HG03442 (cell line): ENCODE measurements around the gene IQSEC1.

Experiments
- ATAC-seq: cut with Tn5 transposase; IDR thresholded peaks from one replicate; pipeline ENCODE4 v1.9.1; 2021; ENCODE audit warnings: mild to moderate bottlenecking, moderate library complexity; ENCODE audit not compliant: unreplicated experiment

IQSEC1 gene

DNA sequence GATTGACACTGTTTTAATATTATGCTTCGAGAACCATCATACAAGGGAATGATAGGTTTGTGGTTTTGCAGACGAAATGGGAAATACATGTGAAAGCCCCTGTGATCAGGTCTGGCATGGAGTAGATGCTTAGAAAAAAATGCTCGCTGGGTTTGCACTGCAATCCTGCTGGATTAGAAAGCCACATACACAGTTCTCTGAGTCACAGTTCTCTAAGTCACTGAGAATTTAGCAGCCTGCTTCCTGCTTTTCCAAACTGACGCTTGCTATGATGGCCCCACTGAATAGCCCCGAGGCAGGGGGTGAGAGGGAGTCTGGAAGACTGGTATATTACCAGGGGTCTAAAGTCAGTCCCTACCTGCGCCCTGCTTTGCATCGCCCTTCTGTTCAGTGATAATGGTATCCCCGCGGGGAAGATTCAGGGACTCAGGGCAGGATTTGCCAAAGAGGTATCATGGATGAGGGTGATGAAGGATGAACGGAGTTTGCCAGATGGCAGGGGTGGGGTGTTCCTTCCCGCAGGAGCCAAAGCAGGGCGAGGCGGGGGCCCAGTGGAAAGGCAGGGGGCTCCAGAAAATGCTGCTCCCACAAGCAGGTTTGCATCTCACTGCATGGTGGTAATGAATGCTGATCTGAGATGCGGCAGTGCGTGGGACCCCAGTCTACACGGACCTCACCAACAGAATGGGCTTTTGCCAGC is 82.3 kb downstream of the IQSEC1 start:
- ATAC-seq = no peak

DNA sequence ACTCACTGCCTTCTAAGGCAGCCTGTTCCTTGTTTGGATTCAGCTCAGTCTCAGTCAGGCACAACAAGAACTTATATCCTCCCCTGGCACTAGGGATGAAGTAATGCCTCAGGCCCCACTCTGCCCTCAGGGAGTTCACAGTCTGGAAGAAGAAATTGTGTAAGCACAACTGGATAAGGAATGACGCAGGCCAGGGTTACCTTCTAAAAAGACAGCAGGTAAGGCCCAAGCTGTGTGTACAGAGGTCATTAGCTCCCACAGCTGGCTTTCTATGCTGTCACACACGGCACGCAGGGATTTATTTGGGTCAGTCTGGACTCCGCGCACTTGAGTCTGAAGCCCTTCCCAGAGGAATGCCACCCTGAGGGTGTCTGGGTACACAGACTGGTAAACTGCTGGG is 82.9 kb downstream of the IQSEC1 start:
- no peak for ATAC-seq

DNA sequence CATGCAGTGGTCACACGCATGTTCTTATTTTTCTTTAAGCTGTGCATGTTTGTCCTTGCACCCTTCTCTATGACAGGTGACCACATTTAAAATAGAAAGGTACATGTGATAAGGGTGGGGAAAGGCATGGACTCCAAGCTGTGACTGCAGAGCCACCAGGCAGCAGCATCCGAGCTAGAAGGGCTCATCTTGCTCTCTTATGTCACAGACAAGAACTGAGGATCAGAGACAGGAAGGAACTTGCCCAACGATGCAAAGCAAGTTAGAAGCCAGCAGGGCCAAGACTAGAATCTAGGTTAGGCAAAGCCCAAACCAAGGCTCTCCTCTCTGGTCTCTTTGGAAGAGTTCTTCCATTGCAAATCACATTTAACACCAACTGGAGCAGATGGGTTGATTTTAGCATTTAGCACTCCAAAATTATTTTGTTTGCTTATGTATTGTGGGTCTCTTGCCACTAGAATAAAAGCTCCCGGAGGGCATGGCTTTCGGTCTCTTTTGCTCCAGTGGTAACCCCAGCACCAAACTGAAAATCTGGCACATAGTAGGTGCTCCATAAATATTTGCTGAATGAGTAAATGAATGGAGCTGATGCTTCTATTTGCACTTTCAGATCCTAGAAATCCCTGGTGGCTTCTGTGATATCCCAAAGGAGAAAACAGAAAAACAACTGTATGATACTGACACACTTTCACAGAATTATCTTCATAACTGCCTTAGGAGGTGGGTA is 84.3 kb downstream of the IQSEC1 start:
- no peak for ATAC-seq

DNA sequence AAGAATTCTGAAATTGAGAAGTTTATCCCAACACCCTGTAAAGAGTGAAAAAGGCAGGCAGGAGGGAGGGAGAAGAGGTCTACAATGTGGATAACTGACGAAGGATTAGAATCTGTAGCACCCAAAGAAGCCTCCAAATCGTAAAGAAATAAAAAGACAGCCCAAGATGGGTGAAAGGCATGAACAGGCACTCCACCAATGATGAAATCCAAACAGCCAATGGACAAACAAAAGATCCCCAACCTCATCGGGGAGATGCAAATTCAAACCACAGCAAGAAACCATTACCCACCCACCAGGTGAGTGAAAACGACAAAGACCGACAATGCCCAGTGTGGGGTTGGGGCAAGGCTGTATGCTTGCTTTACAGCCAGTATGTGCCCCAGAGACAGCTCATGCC is 85.6 kb downstream of the IQSEC1 start:
- ATAC-seq = no peak

DNA sequence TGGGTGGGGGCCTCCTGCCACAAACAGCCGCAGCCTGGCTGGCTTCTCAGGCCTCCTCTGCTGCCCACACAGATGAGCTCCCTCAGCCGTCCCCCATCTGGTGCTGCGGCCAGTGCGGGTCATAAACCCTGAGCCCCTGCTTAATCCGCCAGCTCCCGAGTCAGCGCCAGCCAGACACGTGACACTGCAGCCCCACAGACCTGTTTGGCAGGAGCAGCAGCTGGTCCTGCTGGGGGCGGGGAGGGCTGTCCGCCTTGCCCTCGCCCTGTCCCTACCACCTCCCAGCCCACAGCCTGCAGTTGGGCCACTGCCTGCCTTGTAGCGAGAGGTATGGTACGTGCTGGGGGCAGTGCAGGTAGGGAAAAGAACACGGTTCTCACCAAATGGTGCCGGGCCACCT is 86.2 kb downstream of the IQSEC1 start:
- ATAC-seq = no peak

DNA sequence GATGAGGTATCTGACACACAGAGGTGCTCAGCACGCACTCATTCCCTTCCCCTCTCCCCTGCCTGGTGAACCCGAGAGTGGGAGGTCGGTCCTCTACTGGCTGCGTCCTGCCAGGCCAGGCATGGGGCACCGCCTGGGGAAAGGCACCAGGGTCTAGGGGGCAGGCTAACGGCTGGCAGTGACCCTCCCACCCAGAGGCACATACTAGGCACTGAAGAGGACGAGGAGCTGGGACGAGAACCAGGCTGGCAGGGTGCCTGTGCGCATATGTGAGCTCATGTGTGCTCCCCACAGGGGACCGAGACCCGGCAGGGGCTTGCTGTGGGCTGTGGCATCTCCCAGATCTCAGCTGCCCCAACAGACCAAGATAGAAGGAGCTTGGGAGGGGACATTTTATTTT is 86.7 kb downstream of the IQSEC1 start:
- no peak for ATAC-seq

DNA sequence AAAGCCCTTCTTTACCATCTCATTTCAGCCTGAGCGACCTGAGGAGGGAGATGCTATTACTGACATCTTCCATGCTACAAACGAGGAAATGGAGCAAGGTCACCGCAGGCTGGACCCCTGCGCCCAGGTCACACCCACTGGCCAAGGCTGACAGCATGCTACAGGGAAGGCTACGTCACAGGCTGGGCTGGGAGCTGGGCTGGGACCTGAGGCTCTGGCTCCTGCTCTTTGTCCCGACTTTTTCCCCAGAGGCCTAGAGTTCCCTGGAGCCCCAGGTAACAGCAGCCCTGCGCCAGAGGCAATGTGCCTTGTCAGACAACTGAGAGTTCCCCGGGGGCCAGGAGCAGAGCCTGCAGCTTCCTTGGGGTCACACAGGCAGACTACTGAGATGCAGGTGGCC is 87.2 kb downstream of the IQSEC1 start:
- ATAC-seq = no peak

DNA sequence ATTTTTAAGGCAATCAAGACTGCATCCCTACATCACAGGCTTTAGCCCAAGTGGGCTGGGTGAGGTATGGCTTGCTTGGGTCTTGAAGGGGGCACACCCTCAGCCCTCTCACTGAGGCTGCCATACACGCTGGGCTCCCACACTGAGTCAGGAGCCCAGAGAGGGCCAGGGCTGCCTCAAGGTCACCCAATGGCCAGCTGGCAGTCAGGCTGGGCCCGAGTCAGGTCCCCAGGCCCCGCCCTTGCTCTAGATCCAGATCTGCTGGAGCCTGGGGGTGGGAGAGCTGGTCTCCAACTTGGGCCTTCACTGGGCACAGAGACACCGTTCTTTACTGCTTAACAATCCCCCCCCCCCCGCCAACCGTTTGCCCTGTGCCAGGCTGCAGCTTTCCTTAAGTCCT is 88.1 kb downstream of the IQSEC1 start:
- ATAC-seq = no peak

DNA sequence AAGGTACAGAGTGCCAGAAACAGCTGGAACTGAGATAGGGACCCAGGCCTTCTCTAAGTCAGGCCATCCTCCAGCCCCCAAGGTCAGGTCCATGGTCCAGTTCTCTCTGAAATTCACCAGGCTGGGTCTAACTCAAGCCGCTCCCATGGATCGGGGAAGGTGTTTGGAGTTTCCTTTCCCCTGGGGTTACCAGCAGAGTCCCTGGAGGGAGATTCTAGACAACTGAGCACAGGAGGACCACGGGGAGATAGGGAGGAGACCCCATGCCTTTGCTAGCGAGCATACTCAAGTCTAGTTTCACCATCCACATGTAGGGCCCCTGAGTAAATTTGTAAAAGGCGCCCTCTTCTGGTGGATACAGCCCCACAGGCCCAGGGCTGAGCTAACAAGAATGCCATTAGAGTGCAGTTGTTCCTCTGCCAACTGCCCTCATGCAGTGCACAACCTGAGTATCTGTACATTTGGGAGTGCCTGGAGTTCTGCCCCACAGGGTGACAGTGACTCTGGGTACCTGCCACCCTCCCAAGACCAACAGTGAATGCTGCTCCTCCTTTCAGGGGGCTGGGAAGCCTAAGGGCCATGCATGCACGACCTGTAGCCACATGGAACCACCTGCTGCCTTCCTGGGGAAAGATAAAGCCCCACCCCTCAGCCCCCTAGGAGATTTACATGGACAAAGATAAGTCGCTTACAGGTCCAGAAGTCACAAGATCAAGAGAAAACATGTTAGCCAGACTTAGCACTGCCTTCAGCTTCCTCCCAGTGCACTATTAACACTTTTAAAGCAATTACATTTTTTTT is 89.0 kb downstream of the IQSEC1 start:
- no peak for ATAC-seq

DNA sequence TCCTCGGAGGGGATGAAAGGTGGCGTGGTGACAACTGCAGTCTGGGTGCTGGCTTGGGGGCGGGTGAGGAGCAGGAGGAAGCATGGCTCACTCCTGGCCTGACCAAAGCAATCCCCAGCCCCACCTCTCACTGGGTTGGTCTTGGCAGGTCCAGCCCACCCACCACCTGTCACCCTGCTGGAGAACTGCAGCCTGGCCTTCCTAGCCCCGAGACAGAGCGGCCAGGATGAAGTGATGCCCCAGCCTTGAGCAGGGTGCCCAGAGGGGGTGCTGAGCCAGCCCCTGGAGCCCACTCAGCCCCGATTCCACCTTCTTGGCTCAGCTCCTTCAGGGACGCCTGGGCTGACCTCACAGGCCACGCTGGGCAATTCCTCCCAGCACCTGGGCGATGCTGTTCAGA is 89.9 kb downstream of the IQSEC1 start:
- peak; percentile 9 for ATAC-seq

DNA sequence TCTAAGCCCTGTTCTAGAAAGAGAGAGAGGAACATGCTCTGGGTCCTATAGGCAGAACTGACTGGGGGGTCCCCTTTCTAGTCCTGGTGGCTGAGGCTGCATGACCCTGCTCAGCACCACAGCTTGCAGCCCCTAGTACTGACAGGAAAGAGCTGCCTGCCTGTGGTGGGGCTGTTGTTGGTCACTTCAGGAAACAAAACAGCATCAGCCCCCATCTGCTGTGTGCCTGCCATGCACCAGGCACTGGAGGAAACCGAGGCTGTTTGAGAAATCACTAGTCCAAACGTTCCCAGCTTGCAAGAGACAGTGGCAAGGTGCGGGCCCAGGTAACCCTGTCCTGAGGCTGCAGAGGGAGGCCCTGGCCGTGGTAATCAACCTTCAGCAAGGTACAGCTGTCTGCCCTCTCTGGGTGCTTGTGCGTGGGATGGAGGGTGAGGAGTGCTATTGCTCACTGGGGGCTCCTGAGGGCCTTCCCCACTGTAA is 90.6 kb downstream of the IQSEC1 start:
- ATAC-seq = peak; percentile 56

DNA sequence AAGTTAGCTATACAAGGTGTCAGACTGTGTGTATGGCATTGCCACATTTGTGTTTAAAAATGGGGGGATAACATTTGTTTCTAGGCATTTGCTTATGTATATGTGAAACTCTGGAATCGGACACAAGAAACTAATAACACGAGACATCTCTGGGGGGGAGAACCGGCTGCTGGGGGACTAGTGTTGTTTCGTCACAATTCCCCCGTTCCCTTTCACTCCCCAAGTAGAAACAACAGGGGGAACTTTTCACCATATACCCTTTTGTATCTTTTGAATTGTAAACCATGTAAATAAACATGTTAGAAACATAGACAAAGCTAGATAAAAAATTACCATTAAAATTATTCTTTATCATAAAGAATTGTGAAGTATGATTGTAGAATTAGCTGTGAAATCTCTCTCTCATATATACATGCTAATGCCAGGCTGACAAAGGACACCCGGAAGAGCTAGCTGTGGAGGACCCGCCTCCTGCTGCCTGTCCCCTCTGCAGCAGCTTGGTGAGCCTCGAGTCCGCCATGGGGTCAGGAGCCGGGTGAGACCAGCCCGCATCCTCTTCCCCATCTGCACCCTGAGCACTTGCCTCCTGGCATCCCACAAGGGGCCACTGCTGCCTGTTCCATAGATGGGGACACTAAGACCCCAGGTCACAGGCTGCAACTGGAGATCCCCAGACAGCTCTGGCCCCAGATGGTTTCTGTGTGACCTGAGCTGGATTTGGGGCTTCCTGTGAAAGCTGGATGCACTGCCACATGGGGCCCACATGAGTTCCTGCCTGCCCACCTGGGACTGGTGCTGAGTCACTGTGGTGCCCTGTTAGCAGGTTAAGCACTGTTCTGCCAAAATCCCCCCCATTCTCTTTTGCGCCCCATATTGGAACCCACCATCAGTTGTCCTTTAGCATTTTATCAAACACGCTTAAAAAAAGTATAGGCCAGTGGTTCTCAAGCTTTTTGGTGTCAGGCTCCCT is 91.6 kb downstream of the IQSEC1 start:
- no peak for ATAC-seq

DNA sequence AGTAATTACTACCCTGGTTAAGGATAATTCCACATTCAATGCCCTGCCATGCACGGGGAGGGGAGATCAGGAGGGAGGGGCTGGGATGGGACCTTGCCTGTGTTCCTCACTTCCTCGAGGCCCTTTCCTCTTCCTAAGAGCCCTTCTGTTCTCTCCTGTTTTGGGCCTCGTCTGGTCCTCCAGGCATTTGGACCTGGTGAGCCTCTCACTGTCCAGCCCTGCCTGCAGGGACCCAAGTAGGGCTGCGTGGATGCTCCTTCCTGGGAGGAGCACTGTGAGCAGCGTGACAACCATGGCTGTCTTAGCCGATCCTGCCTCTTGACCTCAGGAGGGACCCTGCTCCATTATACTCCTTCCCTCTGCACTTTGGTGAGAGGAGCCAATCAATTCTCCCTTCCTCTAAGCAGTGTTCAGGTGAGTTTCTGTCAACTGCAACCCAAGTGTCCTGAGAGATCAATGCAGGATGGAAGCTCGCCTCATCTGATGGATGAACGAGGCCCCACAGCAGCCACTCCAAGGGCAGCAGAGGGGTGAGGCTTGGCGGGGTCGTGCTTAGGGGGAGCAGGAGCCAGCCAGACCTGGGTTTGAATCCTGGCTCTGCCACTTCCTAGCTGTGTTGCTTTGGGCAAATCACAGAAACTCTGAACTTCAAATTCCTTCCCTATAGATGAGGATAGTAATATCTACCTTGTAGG is 92.5 kb downstream of the IQSEC1 start:
- ATAC-seq = no peak

DNA sequence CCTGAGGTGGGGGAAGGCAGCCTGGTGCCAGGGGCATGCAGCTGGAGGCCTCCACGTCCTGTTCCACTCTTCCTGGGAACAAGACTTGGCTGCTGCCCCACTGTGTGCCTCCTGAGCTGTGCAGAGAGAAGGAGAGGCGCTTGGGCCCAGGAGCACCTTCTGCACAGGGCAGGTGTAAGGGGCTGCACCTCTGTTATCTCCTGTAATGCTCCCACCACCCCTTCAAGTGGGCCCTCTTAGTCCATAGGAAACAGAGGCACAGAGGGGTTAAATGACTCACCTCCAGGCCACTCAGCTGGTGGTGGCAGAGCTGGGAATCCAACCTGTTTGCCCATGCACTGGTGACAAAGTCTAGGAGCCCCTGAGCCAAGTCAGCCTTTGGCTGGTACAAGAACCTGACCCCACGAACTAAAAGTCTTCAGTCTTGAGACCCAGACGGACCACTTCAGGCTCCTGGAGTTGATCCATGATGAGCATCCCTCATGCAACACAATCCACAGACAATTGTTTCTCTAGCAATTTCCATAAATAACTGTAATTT is 93.2 kb downstream of the IQSEC1 start:
- no peak for ATAC-seq

DNA sequence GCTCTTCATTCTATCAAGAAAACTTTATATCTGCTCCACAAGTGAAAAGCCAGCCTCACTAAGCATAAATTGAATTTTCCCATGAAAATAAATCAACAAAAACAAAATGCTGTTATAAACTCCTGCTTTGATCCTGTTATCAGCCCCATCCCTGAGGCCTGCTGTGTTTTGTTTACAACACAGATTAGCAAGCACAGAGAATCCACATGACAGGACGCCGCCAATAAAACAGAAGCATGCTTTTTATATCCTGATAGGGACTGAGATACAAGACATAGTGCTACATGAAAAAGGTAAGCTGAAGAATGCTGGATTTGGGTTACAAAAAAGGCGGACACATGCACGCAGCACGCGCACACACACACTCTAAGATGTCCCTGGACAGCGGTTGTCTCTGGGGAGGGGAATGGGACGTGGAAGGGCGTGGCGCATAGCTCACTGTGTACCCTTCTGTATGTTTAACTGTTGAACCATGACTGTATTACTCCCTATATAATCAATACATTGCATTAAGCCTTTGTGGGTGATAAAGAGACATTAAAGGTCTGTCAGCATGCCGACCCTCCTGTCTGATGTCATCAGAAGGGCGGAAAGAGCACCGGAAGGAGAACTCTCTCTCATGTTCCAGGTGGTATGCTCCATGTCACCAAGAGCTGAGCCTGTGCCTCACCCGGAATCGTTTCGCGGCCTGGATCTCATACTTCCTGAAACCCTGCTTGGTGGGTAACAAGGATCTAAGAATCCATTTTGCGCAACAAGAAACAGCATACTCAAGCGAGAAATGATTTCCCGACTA is 93.9 kb downstream of the IQSEC1 start:
- no peak for ATAC-seq

DNA sequence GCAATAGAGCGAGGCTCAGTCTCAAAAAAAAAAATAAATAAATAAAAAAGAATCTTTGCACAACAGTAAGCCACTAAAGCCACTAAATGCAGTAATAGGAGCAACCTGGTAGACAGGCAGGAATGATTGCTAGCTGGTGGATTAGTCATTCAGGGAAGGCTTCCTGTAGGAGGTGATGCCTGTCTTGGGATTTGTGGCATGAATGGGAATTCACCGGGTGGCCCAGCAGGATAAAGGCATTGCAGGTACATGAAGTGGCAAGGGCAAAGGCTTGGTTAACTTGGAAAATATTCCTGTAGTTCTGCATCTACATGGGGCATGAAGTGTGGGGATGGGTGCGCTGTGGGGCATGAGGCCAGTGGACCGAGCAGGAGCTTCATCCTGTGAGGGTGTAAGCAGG is 94.5 kb downstream of the IQSEC1 start:
- no peak for ATAC-seq

DNA sequence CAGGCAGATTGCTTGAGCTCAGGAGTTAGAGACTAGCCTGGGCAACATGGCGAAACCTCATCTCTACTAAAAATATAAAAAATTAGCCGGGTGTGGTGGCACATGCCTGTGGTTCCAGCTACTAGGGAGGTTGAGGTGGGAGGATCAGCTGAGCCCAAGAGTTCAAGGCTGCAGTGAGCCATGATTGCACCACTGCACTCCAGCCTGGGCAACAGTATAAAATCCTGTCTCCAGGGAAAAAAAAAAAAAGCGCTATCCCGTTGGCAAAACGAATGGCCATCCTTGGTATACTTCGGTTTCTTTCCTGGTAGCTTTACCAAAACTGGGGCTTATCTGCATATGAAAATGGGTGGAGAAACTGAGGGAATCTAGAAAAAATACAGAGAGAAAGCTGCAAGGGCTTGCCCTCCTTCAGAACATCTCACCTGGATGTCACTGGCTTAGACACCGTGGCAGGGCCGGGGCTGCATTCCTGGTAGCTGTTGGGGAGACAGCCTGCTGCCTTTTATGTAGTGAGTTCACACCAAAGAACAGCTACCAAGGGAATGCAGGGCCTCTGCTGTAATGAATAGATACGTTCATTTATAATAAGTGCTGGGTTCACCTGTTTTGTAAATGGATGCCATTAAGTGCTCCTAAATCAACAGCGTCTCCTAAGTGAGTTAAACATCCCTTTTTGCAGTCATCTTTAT is 96.0 kb downstream of the IQSEC1 start:
- ATAC-seq = no peak

DNA sequence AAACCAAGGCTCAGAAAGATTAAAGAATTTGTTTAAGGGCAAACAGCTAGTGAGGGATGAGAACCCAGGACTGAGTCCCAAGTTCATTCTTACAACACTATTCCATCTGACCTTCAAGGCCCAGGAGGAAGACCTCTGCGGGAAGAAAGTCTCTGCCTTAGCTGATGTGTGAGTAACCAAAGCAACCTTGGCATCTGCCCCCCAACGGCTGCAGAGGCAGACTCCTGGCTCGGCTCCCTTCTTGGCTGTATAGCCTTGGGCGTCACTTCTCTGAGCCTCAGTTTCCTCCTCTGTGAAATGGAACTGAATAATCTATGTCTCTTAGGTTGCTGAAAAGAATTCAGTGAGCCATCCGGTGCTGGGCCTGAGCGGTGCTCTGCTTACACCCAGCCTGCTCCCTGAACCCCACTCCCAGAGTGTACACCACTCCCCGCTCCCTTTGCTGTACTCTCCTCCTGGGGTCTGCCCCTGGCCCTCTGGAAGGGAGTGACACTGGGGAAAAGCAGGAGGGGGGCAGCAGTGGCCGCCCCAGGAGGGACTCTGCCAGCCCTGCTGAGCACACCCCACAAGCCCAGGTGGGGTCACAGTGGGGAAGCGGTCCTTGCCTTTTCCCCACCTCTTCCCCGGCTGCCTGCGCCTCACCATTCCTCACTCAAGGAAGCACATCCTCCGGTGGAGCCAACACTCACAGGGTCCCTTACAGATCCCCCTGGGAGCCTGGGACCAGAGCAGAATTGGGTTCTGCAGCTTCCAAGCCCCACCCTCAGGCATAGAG is 97.3 kb downstream of the IQSEC1 start:
- ATAC-seq = no peak
